IPS DF 19.7 (cell line): ENCODE data around the gene NTHL1.
"Not testable (repeated sequence)": the region's sequence is repeated elsewhere in the genome, so short reads cannot be mapped to it uniquely, and the experiment has no call there.

ENCODE experiments used
- DNase-seq: peaks from one replicate; pipeline ENCODE4 v3.0.0-alpha.2; 2013; ENCODE audit warnings: low read depth, low spot score

The NTHL1 gene

DNA sequence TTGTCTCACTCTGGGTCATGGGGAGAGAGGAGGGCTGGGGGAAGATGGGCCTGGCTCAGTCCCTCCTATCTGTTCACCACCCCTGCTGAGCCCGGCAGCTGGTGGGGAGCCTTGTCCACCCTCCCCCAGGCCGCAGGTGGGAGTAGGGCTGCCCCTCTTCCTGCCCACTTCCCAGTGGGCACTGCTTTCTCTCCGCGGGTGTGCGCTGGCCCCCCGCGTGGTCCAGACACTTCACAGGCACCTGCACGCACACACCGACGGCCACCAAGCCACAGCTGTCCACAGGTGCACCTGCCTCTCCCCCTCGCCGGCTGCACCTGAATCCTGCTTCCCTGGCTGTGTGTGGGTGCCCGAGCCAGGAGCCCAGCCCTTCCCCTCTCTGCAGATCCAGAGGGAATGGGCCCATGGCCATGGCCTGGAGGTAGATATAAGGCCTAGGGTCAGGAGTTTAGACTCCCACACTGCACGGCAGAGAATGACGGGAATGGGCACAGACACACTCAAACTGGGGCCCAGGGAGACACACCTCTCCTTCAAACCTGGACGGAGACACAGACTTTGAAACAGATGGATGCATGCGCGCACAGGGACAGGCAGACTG, 18.9 kb downstream of the NTHL1 start:
- no peak for DNase-seq

- DNase-seq = no peak
Observed at GRCh38 chr16:2028146-2028545, 19.5 kb downstream of the NTHL1 start.

DNA sequence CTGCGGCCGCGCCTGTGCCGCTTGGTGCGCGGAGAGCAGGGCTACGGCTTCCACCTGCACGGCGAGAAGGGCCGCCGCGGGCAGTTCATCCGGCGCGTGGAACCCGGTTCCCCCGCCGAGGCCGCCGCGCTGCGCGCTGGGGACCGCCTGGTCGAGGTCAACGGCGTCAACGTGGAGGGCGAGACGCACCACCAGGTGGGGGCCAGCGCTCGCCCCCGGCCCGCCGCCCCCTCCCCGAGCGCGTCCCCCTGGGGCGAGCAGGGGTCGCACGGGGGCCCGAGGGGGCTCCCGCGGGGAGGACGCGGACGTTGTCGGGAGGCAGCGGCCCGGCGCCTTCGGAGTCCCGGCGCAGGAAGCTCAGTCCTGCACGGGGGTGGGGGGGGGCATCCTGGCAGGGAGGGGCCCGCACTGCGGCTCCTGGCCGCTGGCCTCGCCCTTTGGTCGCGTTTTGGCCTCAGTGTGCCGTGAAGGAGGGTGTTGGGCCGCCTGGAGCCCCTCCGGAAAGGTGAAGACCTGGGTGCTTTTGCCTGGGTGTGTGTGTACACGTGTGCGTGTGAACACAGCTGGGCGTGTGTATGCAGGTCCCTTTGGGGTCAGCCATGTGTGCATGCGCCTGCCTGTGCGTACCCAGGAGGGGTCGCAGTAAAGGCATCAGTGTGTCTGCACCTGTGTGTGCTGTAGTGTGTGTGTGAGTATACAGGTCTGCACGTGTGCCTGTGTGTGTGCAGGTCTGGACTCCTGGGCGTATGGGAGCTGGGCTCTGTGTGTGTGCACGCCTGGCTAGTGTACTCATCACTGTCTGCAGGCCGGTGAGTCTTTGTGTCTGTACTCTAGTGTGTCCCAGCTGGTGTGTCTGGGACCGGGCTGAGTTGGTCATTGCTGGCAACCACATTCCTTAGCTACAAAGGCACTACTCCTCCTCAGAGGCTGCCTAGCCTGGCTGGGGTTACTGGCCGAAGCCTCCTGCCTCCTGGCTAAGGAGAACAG, 20.3 kb downstream of the NTHL1 start:
- DNase-seq = no peak

- DNase-seq = no peak
Observed at GRCh38 chr16:2026461-2027023, 21.1 kb downstream of the NTHL1 start, which contains the start of gene NHERF2. Gene NHERF2, plus strand, starts transcription at chr16:2026902. Its CDS starts 104 bp downstream, at chr16:2027006.

DNA sequence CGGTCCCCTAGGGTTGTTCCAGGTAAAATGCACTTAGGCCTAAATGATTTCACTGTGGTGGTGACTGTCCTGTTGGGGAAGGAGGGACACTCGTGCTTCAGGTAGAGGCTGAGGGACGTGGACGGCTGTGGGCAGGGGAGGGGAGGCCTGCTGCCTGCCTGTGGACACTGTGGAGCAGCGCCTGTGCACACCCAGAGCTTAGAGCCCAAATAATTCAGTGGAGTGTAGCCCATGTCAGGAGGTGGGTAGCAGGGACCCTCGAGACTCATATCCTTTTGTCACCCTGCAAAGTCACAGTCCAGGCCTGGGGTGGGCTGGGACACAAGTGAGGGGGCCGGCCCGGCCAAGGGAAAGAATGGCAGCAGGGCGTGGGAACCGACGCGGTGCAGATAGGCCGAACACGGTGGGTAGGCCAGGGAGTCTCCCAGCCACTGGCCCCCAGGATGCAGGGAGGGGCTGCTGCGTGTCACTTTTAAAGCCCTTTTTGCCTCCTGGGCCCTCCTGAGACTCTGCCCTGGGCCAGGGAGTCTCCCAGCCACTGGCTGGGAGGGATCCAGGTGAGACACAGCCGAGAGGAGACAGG, 21.7 kb downstream of the NTHL1 start:
- DNase-seq = no peak

GRCh38 chr16:2025251-2025650, 22.4 kb downstream of the NTHL1 start:
- DNase-seq = no peak

DNA sequence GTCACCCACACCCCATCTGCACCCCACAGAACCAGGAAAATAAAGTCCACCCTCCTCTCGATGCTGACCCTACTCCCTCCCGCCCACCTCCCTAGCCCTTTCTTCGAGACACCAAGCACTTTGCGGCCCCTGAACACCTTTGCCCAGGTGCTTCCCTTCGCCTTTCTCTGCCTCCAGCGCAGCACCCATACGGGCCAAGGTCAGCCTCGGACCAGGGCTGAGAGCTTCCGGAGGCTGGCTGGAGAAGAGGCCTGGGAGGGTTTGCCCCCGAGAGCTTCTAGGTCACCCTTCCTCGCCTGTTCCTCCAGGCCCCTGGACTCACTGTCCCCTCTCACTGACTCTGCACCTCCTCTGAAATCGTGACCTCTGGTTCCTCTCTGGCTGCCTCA, 23.6 kb downstream of the NTHL1 start:
- no peak for DNase-seq

DNA sequence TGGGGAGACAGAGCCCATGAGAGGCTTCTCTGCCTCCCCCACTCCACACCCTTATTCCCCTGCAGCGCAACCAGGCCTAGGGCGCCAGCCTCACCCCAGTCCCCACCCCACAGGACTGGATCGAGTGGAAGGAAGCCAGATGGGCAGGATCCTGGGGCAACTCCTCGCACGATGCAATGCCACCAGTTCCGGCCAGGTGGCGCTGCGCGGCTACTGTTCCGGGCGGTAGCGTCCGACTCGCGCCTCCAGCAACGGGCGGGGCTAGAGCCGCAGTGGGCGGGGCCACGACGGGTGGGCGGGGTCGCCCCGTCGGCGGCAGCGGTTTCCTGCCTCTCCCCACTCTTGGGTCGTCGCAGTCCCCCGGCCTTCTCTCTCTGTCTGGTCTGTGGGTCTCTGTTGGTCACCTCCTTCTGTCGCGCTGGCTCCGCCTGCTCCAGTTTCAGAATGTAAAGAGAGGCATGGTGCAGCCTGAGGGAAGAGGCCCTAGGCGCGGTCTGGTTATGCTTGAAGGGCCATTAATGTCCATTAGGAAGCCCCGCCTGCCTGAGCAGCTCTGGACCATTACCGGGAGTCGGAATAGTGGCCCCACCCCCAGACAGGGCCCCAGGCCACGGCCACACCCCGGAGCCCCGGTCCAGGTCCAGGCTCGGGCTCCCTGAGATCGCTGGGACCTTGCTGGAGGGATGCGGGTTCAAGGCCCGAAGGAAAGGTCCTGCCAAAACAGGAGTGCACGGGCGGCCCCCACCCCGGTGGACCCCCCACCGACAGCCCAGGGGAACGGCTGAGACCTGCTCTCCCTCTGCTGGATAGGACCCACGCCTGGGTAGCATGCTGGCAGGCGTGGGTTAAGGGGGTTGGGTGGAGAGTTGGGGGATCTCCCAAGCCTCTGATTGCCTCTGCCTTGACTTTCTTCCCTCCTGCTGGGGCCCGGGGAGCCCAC, 24.3 kb downstream of the NTHL1 start:
- no peak for DNase-seq

GRCh38 chr16:2022723-2023091, 24.9 kb downstream of the NTHL1 start:
- no peak for DNase-seq

DNA sequence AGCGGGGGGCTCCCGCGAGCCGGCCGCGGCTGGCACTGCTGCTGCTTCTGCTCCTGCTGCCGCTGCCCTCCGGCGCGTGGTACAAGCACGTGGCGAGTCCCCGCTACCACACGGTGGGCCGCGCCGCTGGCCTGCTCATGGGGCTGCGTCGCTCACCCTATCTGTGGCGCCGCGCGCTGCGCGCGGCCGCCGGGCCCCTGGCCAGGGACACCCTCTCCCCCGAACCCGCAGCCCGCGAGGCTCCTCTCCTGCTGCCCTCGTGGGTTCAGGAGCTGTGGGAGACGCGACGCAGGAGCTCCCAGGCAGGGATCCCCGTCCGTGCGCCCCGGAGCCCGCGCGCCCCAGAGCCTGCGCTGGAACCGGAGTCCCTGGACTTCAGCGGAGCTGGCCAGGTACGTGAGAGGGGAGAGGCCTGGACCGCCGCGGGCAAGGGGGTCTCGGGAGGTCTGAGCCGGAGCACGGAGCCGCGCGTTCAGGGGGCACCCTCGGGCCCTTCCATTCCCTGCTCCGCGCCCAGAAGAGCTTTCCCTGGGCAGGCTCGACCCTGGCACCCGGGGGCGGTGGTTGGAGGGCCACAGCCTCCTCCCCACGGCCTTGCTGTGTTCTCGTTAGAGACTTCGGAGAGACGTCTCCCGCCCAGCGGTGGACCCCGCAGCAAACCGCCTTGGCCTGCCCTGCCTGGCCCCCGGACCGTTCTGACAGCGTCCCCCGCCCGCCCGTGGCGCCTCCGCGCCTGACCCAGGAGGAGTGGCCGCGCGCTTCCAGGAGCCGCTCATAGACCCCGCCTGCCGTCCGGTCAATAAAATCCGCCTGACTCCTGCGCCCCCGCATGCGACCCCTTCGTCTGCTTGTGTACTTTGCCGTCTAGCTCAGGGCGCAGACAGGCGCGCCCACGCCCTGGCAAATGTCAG, 27.5 kb downstream of the NTHL1 start:
- DNase-seq = no peak

DNA sequence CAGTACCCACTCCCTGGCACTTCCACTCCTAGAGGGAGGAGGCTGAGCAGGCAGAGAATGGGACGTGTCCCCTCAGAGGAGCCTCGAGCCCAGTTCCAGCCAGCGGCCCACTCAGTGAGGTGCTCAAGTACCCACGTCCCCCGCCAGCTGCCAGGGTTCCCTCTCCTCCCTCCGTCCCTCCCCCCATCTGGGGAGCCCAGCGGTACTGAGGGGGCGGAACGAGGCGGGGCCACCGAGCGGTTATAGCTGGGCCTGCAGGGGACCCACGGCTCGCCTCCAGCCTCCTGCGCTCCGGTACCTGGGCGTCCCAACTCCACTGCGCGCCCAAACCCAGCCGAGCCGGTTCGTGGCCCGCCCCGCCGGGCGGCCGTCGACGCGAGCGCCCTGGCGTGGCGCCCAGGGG, 28.1 kb downstream of the NTHL1 start, which contains the start of gene NPW:
Gene NPW, plus strand, starts transcription at position 268 of the 403 bp plus-strand sequence.
- no peak for DNase-seq

GRCh38 chr16:2016407-2016922, 31.2 kb downstream of the NTHL1 start:
- DNase-seq = no peak

- no peak for DNase-seq
Observed at GRCh38 chr16:2015947-2016208, 31.8 kb downstream of the NTHL1 start.

- no peak for DNase-seq
Observed at GRCh38 chr16:2015117-2015946, 32.3 kb downstream of the NTHL1 start.

GRCh38 chr16:2013527-2013926, 34.1 kb downstream of the NTHL1 start:
- DNase-seq = no peak

GRCh38 chr16:2011726-2012125, 35.9 kb downstream of the NTHL1 start:
- not testable (repeated sequence) for DNase-seq

GRCh38 chr16:2009791-2010510, 37.7 kb downstream of the NTHL1 start, which contains the start of gene ZNF598:
Gene ZNF598, minus strand, starts transcription at chr16:2009821.
- no peak for DNase-seq

DNA sequence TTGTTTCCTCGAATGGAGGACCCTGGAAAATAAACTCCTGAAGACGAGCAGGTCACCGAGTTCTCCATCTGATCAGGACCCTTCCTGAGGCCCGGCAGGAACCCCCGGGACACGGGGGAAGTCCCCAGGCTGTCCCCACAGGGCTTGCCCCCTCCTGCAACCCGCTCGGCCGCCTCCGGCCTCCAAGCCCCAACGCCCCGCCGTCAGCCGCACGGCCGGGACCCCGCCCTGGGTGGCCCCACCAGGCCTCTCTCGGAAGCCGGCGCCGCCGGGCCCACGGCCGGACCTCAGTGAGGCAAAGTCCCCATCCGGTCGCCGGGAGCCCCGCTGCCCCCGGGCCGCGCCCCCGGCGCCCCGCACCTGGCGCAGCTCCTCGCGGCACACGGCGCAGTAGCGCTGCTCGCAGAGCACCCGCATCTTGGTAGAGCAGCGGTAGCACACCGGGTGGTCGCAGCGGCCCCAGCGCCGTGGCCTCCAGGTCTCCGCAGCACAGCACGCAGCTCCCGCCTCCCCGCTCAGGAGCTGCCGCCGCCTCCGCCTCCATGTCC, 38.4 kb downstream of the NTHL1 start:
- no peak for DNase-seq
